Lower leg skin (tissue), 3 donors: ENCODE data around the gene KIF25.

Experiments used
- POLR2A ChIP-seq, 2 donors: fragments of 450-650 bp; IDR thresholded peaks; one replicate each; pipeline ENCODE4 v1.6.1; 2016 to 2017; ENCODE audit warnings: antibody characterized with exemption in 2 of 2, mild to moderate bottlenecking in 1 of 2, moderate library complexity in 1 of 2
- TF ChIP-seq, protein P1 (sequence below), 3 donors: fragments of 450-650 bp; IDR thresholded peaks; one replicate each; pipeline ENCODE4 v1.5.1; 2016; ENCODE audit warnings: antibody characterized with exemption in 3 of 3, mild to moderate bottlenecking in 3 of 3, moderate library complexity in 2 of 3

- no peak for TF ChIP-seq POLR2A (IDR thresholded peaks at IDR 0.05)
- TF ChIP-seq, protein P1, sequence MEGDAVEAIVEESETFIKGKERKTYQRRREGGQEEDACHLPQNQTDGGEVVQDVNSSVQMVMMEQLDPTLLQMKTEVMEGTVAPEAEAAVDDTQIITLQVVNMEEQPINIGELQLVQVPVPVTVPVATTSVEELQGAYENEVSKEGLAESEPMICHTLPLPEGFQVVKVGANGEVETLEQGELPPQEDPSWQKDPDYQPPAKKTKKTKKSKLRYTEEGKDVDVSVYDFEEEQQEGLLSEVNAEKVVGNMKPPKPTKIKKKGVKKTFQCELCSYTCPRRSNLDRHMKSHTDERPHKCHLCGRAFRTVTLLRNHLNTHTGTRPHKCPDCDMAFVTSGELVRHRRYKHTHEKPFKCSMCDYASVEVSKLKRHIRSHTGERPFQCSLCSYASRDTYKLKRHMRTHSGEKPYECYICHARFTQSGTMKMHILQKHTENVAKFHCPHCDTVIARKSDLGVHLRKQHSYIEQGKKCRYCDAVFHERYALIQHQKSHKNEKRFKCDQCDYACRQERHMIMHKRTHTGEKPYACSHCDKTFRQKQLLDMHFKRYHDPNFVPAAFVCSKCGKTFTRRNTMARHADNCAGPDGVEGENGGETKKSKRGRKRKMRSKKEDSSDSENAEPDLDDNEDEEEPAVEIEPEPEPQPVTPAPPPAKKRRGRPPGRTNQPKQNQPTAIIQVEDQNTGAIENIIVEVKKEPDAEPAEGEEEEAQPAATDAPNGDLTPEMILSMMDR (IDR thresholded peaks at IDR 0.05), result no peak
These were observed 3.5 kb downstream of the KIF25 start for GRCh38 chr6:168001029-168001332.
